ENCODE measurements around the gene SLCO2A1. TPM values are rescaled to one million over a fixed set of nuclear protein-coding genes. Genes with fewer than 3 reads are reported as not detected.
A peak's percentile ranks its signal among the peaks of the same experiment; 100 is the strongest.

Gene SLCO2A1
- polyA plus RNA-seq, 1 donor (not counting 4 experiments of a cell fraction or from before 2014, with no cell fraction given) = 0.80 TPM

DNA sequence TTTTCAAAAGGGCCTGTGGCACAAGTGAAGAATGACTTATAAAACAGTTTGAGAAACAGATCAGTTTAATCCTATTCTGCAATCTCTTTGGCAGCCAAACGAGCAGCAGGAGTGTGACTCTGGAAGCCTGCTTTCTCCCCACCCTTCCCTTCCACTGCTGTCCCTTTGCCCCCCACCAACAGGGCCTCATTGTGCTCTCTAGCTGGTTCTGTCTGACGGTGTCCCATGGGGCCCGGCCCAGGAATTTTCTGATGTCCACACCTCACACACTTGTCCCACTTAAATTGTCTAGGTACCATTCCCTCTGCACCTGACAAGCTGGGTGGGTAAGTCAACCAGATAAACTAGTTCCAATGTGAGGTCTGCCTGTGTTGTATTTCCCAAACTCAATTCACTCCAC, 16.4 kb downstream of the SLCO2A1 start:
- no peaks in the 10 kb centered on the region for H4K20me1 ChIP-seq (ENCODE audit: control insufficient read depth, extremely low read depth, insufficient read depth, low read length)
- dilution Hi-C loops (cut with MboI; ENCODE audit: extremely low pct_ligation_motif_present, low sequenced_read_pairs) = no loop called here
- H2AFZ ChIP-seq (ENCODE audit: control insufficient read depth, low read length) = no peak overlapping the region
- H3K9me1 ChIP-seq (ENCODE audit: control insufficient read depth, extremely low read depth, insufficient read depth, low read length) = no peaks in the 10 kb centered on the region
- H3K27ac ChIP-seq (ENCODE audit: control insufficient read depth, insufficient read depth, low read length) = no peak overlapping the region
- peaks cover 22% of the 10 kb centered on the region for H3K4me1 ChIP-seq (ENCODE audit: control insufficient read depth, extremely low read depth, insufficient read depth, low read length)
- no peak overlapping the region for H3K4me2 ChIP-seq (ENCODE audit: control insufficient read depth, extremely low read depth, insufficient read depth, low read depth, low read length)
- H3K9ac ChIP-seq (ENCODE audit: control insufficient read depth, extremely low read depth, insufficient read depth, low read length) = no peak overlapping the region
- FAIRE-seq (no peak), DNase-seq (ENCODE audit: low read depth, low spot score) (no peak)
- no peaks in the 10 kb centered on the region for H3K9me3 ChIP-seq (ENCODE audit: control insufficient read depth, low read depth, low read length)
- H3K36me3 ChIP-seq (ENCODE audit: control insufficient read depth in 2 of 2, extremely low read depth in 1 of 2, insufficient read depth in 2 of 2, low read length in 2 of 2) = no peaks in the 10 kb centered on the region
- TF ChIP-seq, protein P1, sequence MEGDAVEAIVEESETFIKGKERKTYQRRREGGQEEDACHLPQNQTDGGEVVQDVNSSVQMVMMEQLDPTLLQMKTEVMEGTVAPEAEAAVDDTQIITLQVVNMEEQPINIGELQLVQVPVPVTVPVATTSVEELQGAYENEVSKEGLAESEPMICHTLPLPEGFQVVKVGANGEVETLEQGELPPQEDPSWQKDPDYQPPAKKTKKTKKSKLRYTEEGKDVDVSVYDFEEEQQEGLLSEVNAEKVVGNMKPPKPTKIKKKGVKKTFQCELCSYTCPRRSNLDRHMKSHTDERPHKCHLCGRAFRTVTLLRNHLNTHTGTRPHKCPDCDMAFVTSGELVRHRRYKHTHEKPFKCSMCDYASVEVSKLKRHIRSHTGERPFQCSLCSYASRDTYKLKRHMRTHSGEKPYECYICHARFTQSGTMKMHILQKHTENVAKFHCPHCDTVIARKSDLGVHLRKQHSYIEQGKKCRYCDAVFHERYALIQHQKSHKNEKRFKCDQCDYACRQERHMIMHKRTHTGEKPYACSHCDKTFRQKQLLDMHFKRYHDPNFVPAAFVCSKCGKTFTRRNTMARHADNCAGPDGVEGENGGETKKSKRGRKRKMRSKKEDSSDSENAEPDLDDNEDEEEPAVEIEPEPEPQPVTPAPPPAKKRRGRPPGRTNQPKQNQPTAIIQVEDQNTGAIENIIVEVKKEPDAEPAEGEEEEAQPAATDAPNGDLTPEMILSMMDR (optimal IDR thresholded peaks at IDR 0.05 in 1 of 3, IDR thresholded peaks at IDR 0.05 in 1 of 3, conservative IDR thresholded peaks at IDR 0.05 in 1 of 3; ENCODE audit: extremely low read depth in 1 of 3, insufficient read depth in 2 of 3, low read length in 3 of 3) = no peak
- TF ChIP-seq EZH2 (IDR thresholded peaks at IDR 0.05; ENCODE audit: low read length) = no peak
- H3K27me3 ChIP-seq (ENCODE audit: control insufficient read depth, extremely low read depth, insufficient read depth, low read length) = peaks cover 5% of the 10 kb centered on the region
- H3K4me3 ChIP-seq (ENCODE audit: control insufficient read depth in 2 of 3, extremely low read depth in 1 of 3, insufficient read depth in 2 of 3, low read depth in 1 of 3, low read length in 3 of 3) = no peak overlapping the region
- H3K79me2 ChIP-seq (ENCODE audit: control insufficient read depth, insufficient read depth, low read length) = no peaks in the 10 kb centered on the region

DNA sequence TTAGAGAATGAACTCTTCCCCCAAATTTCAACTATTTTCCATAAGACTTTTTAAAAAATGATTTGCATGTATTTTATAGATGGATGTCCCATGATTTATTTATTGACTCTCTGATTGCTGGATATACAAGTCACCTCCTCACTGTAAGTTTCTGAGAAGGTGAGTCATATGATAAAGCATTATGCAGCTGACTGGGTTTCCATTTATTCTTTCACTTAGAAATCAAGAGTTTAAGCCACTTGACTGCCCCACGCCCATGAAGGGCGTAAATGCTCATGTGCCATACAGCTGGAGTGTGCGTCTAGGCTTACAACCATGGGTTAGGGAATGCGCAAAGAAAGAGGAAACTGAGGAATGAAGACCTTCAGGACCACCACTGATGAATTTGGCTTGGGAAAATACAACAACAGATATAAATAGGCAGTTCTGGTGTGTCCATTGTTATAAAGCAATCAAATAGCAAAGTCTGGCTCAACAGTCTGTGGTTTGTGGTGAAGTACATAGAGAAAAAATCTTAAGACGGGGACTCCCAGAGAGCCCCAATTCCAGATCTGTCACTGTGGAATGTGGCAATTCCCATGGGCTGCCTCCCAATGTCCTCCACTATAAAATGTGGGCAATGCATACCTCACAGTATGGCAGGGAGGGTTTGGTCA, 20.3 kb downstream of the SLCO2A1 start:
- Histone ChIP-seq H3K9me3 (ENCODE audit: control insufficient read depth, low read depth, low read length) (no peaks in the 10 kb centered on the region), H3K79me2 (ENCODE audit: control insufficient read depth, insufficient read depth, low read length) (no peaks in the 10 kb centered on the region), H3K9ac (ENCODE audit: control insufficient read depth, extremely low read depth, insufficient read depth, low read length) (no peak overlapping the region), H3K4me2 (ENCODE audit: control insufficient read depth, extremely low read depth, insufficient read depth, low read depth, low read length) (peak overlapping the region; percentile 34), H3K27me3 (ENCODE audit: control insufficient read depth, extremely low read depth, insufficient read depth, low read length) (no peaks in the 10 kb centered on the region), H4K20me1 (ENCODE audit: control insufficient read depth, extremely low read depth, insufficient read depth, low read length) (no peaks in the 10 kb centered on the region), H2AFZ (ENCODE audit: control insufficient read depth, low read length) (no peak overlapping the region), H3K9me1 (ENCODE audit: control insufficient read depth, extremely low read depth, insufficient read depth, low read length) (no peaks in the 10 kb centered on the region), H3K36me3 (ENCODE audit: control insufficient read depth in 2 of 2, extremely low read depth in 1 of 2, insufficient read depth in 2 of 2, low read length in 2 of 2) (no peaks in the 10 kb centered on the region), H3K4me1 (ENCODE audit: control insufficient read depth, extremely low read depth, insufficient read depth, low read length) (peaks cover 25% of the 10 kb centered on the region), H3K4me3 (ENCODE audit: control insufficient read depth in 2 of 3, extremely low read depth in 1 of 3, insufficient read depth in 2 of 3, low read depth in 1 of 3, low read length in 3 of 3) (no peak overlapping the region), H3K27ac (ENCODE audit: control insufficient read depth, insufficient read depth, low read length) (no peak overlapping the region)
- dilution Hi-C loops (cut with MboI; ENCODE audit: extremely low pct_ligation_motif_present, low sequenced_read_pairs) = no loop called here
- no peak for DNase-seq (ENCODE audit: low read depth, low spot score)
- no peak for TF ChIP-seq EZH2 (IDR thresholded peaks at IDR 0.05; ENCODE audit: low read length)
- TF ChIP-seq, protein P1 (optimal IDR thresholded peaks at IDR 0.05 in 1 of 3, IDR thresholded peaks at IDR 0.05 in 1 of 3, conservative IDR thresholded peaks at IDR 0.05 in 1 of 3; ENCODE audit: extremely low read depth in 1 of 3, insufficient read depth in 2 of 3, low read length in 3 of 3) = no peak
- FAIRE-seq = peak; percentile 5

Data from keratinocyte (primary cell).